HepG2 (cell line): ENCODE results near the gene TTLL12. TPM values are rescaled to one million over a fixed set of nuclear protein-coding genes. Genes with fewer than 3 reads are reported as not detected.

Source experiments
- CHD4 ChIP-seq: fragments of 200-600 bp; sonication (generic); IDR thresholded peaks from 2 replicates; pipeline ENCODE4 v1.7.0; 2017; ENCODE audit warnings: mild to moderate bottlenecking, low read length, borderline replicate concordance
- EP300 ChIP-seq, 3 experiments: sonication (generic) in 1 of 3; formaldehyde crosslinking in 1 of 3; IDR thresholded peaks; 2 replicates each; pipeline versions ENCODE4 v1.5.1 to v1.6.1; 2011 to 2020; ENCODE audit warnings: low read depth in 2 of 3, low read length in 2 of 3, borderline replicate concordance in 1 of 3, improper control_type of control experiment in 1 of 3, mild to moderate bottlenecking in 1 of 3, missing genetic modification reagents in 1 of 3, moderate library complexity in 1 of 3
- FUBP1 ChIP-seq: sonication (generic); formaldehyde crosslinking; IDR thresholded peaks from 2 replicates; pipeline ENCODE4 v1.5.1; 2020; ENCODE audit warnings: missing genetic modification reagents, mild to moderate bottlenecking, borderline replicate concordance
- GLI4 ChIP-seq: sonication (generic); formaldehyde crosslinking; IDR thresholded peaks from 2 replicates; pipeline ENCODE4 v1.5.1; 2020; ENCODE audit warnings: missing genetic modification reagents, mild to moderate bottlenecking, moderate library complexity, borderline replicate concordance
- IRF1 ChIP-seq: sonication (generic); formaldehyde crosslinking; IDR thresholded peaks from 2 replicates; pipeline ENCODE4 v1.4.0; 2020; ENCODE audit warnings: low read depth, mild to moderate bottlenecking, missing genetic modification reagents
- MIXL1 ChIP-seq: IDR thresholded peaks from 2 replicates; pipeline ENCODE4 v1.6.1; 2016
- MXD1 ChIP-seq: sonication (generic); formaldehyde crosslinking; IDR thresholded peaks from 2 replicates; pipeline ENCODE4 v1.4.0; 2020; ENCODE audit warnings: mild to moderate bottlenecking, missing genetic modification reagents
- NBN ChIP-seq: fragments of 450-650 bp; conservative IDR thresholded peaks from 2 replicates; pipeline ENCODE4 v1.6.1; 2017
- NCOA1 ChIP-seq: sonication (generic); formaldehyde crosslinking; IDR thresholded peaks from 2 replicates; pipeline ENCODE4 v1.9.0; 2021; ENCODE audit warnings: missing genetic modification reagents
- NPAS2 ChIP-seq: sonication (generic); formaldehyde crosslinking; IDR thresholded peaks from 2 replicates; pipeline ENCODE4 v1.8.0; 2022; ENCODE audit warnings: mild to moderate bottlenecking, missing genetic modification reagents, borderline replicate concordance
- PREB ChIP-seq: sonication (generic); formaldehyde crosslinking; IDR thresholded peaks from 2 replicates; pipeline ENCODE4 v1.4.0; 2020; ENCODE audit warnings: missing genetic modification reagents
- SIX1 ChIP-seq: sonication (generic); formaldehyde crosslinking; IDR thresholded peaks from 2 replicates; pipeline ENCODE4 v1.4.0; 2020; ENCODE audit warnings: missing genetic modification reagents, borderline replicate concordance
- SP4 ChIP-seq: sonication (generic); formaldehyde crosslinking; IDR thresholded peaks from 2 replicates; pipeline ENCODE4 v1.8.1; 2023; ENCODE audit warnings: mild to moderate bottlenecking, missing genetic modification reagents
- USF2 ChIP-seq, 2 experiments: sonication (generic) in 1 of 2; formaldehyde crosslinking in 1 of 2; IDR thresholded peaks; 2 replicates each; pipeline versions ENCODE4 v1.5.1 to v1.6.1; 2011 to 2020; ENCODE audit warnings: borderline replicate concordance in 1 of 2, low read depth in 1 of 2, low read length in 1 of 2, mild to moderate bottlenecking in 1 of 2, missing genetic modification reagents in 1 of 2, moderate library complexity in 1 of 2
- ZFAT ChIP-seq: sonication (generic); formaldehyde crosslinking; conservative IDR thresholded peaks from 2 replicates; pipeline ENCODE4 v1.8.1; 2023; ENCODE audit warnings: missing genetic modification reagents, inconsistent platforms
- ZNF513 ChIP-seq: sonication (generic); formaldehyde crosslinking; conservative IDR thresholded peaks from 2 replicates; pipeline ENCODE4 v1.5.0; 2020; ENCODE audit warnings: missing genetic modification reagents
- ZSCAN12 ChIP-seq: sonication (generic); formaldehyde crosslinking; IDR thresholded peaks from 2 replicates; pipeline ENCODE4 v1.9.0; 2021; ENCODE audit warnings: mild to moderate bottlenecking, missing genetic modification reagents
- polyA plus RNA-seq, 8 experiments: library from polyadenylated mRNA; depleted of rRNA in 3 of 8; stranded (reverse) in 7 of 8; unstranded in 1 of 8; fragments of >200 nt; fragmentation: Illumina TruSeq in 4 of 8; extraction: Trizol in 4 of 8; gene quantifications; 2 replicates each; pipeline versions ENCODE4 v1.2.1 to v1.2.3, GENCODE V29; 2011 to 2016; ENCODE audit warnings: low read depth in 4 of 8, missing spikeins in 1 of 8, mixed read lengths in 1 of 8; ENCODE audit not compliant: insufficient read depth in 1 of 8
- total RNA-seq, 5 experiments: library from RNA; depleted of rRNA; stranded (reverse); fragments of >200 nt; fragmentation: Illumina TruSeq; extraction: Trizol; gene quantifications; 2 replicates each; pipeline ENCODE4 v1.2.3, GENCODE V29; 2016; ENCODE audit warnings: low read depth in 1 of 5

The TTLL12 gene
- total and polyA plus RNA-seq, 2 of the 13 experiments (the other 11 are each of a cell fraction or from before 2014, with no cell fraction given), result 11.9 to 38.1 TPM

GRCh38 chr22:43142880-43143562 lies 43.9 kb downstream of the TTLL12 start, which contains the start of gene MCAT (continued):
- no peak for TF ChIP-seq ZNF513 (CRISPR knock-in tag)
- TF ChIP-seq EP300 (IDR thresholded peaks at IDR 0.05; ENCODE audit: low read depth in 2 of 2, low read length in 2 of 2), result peak in 1 of 2 experiments; percentile 22; a peak in 1 of 4 replicates
- no peak; the same call in 1 of the 2 replicates for TF ChIP-seq EP300 (CRISPR knock-in tag; IDR thresholded peaks at IDR 0.05; ENCODE audit: borderline replicate concordance)
- TF ChIP-seq NPAS2 (CRISPR knock-in tag), result no peak
- TF ChIP-seq USF2 (IDR thresholded peaks at IDR 0.05; ENCODE audit: low read depth, low read length), result no peak
- TF ChIP-seq USF2 (CRISPR knock-in tag; IDR thresholded peaks at IDR 0.05; ENCODE audit: borderline replicate concordance), result no peak
- TF ChIP-seq CHD4, result no peak
- no peak for TF ChIP-seq NCOA1 (CRISPR knock-in tag)
- 0 out of 2 replicates have a peak, but pooled peaks have one; percentile 18 for TF ChIP-seq SIX1 (CRISPR knock-in tag)
- TF ChIP-seq FUBP1, result no peak
- TF ChIP-seq PREB, result 0 out of 2 replicates have a peak, but pooled peaks have one; percentile 22
- TF ChIP-seq SP4 (CRISPR knock-in tag), result peak; percentile 78
- no peak for TF ChIP-seq ZSCAN12 (CRISPR knock-in tag)
- TF ChIP-seq MIXL1 (CRISPR knock-in tag), result no peak
- no peak for TF ChIP-seq ZFAT (CRISPR knock-in tag)
- no peak for TF ChIP-seq IRF1
- TF ChIP-seq NBN, result no peak
- no peak; the same call in 1 of the 2 replicates for TF ChIP-seq GLI4 (CRISPR knock-in tag)
- peak; percentile 82; the same call in 1 of the 2 replicates for TF ChIP-seq MXD1
